ENCODE measurements around the gene OSCP1. TPM values are rescaled to one million over a fixed set of nuclear protein-coding genes. Genes with fewer than 3 reads are reported as not detected.

OSCP1 gene
- total and polyA plus RNA-seq, 2 experiments from 2014 or later, result 6.9 to 10.2 TPM

DNA sequence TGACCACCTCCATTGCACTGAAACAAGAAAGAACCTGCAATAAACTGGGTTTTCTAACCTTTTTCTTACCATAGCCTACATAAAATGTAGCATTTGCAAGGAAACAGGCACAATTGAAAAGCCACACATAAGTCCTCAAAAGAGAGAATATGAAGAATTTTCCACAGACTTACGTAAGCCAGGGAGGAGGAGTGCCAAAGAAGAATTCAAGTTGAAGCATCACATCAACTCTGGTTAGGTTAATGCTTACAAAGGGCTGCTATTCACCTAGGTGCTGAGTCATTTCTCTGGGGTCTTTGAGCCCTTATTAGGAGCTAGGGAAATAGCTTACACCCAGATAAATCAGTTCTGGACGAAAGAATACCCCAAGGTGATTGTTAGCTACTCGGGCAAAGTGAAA is 9.6 kb downstream of the OSCP1 start:
- TF ChIP-seq EZH2 (IDR thresholded peaks at IDR 0.05; ENCODE audit: insufficient read depth, poor library complexity, severe bottlenecking), result no peak
- TF ChIP-seq EZH2phosphoT487 (IDR thresholded peaks at IDR 0.05; ENCODE audit: insufficient read depth, low read depth), result no peak
- Histone ChIP-seq H3K9me2 (ENCODE audit: insufficient read depth) (no peaks in the 10 kb centered on the region), H3F3A (ENCODE audit: insufficient read depth) (peaks cover 4% of the 10 kb centered on the region; the same call in 1 of the 2 replicates), H3K36me3 (ENCODE audit: low read depth) (no peaks in the 10 kb centered on the region), H3K4me2 (ENCODE audit: unreplicated experiment) (no peak overlapping the region), H2AFZ (no peak overlapping the region), H3K79me2 (ENCODE audit: insufficient read depth) (no peaks in the 10 kb centered on the region), H3K4me1 (ENCODE audit: insufficient read depth) (no peaks in the 10 kb centered on the region), H3K27ac (no peak overlapping the region), H3K27me3 (replicated peaks; ENCODE audit: insufficient read depth) (no peaks in the 10 kb centered on the region), H4K20me1 (ENCODE audit: insufficient read depth) (no peaks in the 10 kb centered on the region), H3K4me3 (no peak overlapping the region), H3K9ac (no peak overlapping the region), H3K9me3 (ENCODE audit: low read depth) (no peaks in the 10 kb centered on the region)
- no peak for DNase-seq
- 97 to 100% methylated on average over 3 of the region's 3 CpGs for WGBS, 2 experiments (ENCODE audit: low coverage in 1 of 2, low lambda C conversion rate in 2 of 2, missing lambda C conversion rate in 2 of 2)
- in situ Hi-C loops (cut with MboI), result no loop called here

DNA sequence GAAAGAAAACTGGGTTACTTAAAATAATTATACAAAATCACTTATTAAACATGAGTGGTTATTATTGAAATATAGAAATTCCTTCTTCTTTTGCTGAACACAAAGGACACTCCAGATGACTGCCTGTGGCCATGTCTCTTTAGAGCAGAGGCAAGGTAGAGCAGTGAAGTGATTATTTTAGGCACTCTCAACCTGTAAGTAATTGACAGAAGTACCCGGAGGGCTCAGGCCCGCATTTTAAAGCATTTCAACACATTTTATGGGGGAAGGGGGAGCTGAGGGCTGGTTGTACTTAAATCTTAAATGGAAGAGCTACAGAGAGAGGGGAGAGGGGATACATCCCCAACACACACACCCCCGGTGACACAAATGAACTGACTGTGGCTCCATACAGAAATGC is 10.2 kb downstream of the OSCP1 start:
- Histone ChIP-seq H3K36me3 (ENCODE audit: low read depth) (no peaks in the 10 kb centered on the region), H2AFZ (no peak overlapping the region), H3F3A (ENCODE audit: insufficient read depth) (peaks cover 4% of the 10 kb centered on the region; the same call in 1 of the 2 replicates), H3K4me1 (ENCODE audit: insufficient read depth) (no peaks in the 10 kb centered on the region), H3K27me3 (replicated peaks; ENCODE audit: insufficient read depth) (no peaks in the 10 kb centered on the region), H3K27ac (no peak overlapping the region), H3K9me2 (ENCODE audit: insufficient read depth) (no peaks in the 10 kb centered on the region), H3K79me2 (ENCODE audit: insufficient read depth) (no peaks in the 10 kb centered on the region), H3K9ac (no peak overlapping the region), H3K4me3 (no peak overlapping the region), H4K20me1 (ENCODE audit: insufficient read depth) (no peaks in the 10 kb centered on the region), H3K9me3 (ENCODE audit: low read depth) (no peaks in the 10 kb centered on the region), H3K4me2 (ENCODE audit: unreplicated experiment) (no peak overlapping the region)
- TF ChIP-seq EZH2phosphoT487 (IDR thresholded peaks at IDR 0.05; ENCODE audit: insufficient read depth, low read depth), result no peak
- TF ChIP-seq EZH2 (IDR thresholded peaks at IDR 0.05; ENCODE audit: insufficient read depth, poor library complexity, severe bottlenecking), result no peak
- 35 to 36% methylated on average over 3 of the region's 3 CpGs for WGBS, 2 experiments (ENCODE audit: low coverage in 1 of 2, low lambda C conversion rate in 2 of 2, missing lambda C conversion rate in 2 of 2)
- in situ Hi-C loops (cut with MboI), result no loop called here
- no peak for DNase-seq

DNA sequence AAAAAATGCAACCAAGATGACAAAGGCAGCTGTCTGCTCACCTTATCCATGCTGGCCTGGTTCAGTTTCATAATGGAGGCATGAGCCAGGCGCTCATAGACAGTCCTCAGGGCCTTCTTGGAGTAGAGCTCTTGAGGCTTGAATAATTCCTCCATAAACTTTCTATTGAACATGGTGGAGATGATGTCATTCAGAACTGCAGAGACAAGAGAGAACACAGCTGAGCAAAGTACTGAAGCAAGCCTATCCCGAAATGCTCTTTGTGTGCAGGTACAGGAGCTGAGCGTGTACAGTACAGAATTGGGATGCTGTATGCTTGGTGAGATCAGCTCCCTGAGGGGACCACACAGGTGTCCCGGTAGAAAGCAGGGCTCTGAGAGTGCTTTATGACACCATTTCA is 11.5 kb downstream of the OSCP1 start:
- H3K9me3 ChIP-seq (ENCODE audit: low read depth), result no peaks in the 10 kb centered on the region
- no peaks in the 10 kb centered on the region for H3K79me2 ChIP-seq (ENCODE audit: insufficient read depth)
- H3K27me3 ChIP-seq (replicated peaks; ENCODE audit: insufficient read depth), result no peaks in the 10 kb centered on the region
- H3K4me2 ChIP-seq (ENCODE audit: unreplicated experiment), result no peak overlapping the region
- no peak overlapping the region for H3K9ac ChIP-seq
- no peaks in the 10 kb centered on the region for H4K20me1 ChIP-seq (ENCODE audit: insufficient read depth)
- H3K36me3 ChIP-seq (ENCODE audit: low read depth), result no peaks in the 10 kb centered on the region
- H3K4me3 ChIP-seq, result no peak overlapping the region
- in situ Hi-C loops (cut with MboI), result no loop called here
- H3K4me1 ChIP-seq (ENCODE audit: insufficient read depth), result no peaks in the 10 kb centered on the region
- H3F3A ChIP-seq (ENCODE audit: insufficient read depth), result peaks cover 4% of the 10 kb centered on the region; the same call in 1 of the 2 replicates
- H3K27ac ChIP-seq, result no peak overlapping the region
- H2AFZ ChIP-seq, result no peak overlapping the region
- 97 to 99% methylated on average over 4 of the region's 4 CpGs for WGBS, 2 experiments (ENCODE audit: low coverage in 1 of 2, low lambda C conversion rate in 2 of 2, missing lambda C conversion rate in 2 of 2)
- TF ChIP-seq EZH2phosphoT487 (IDR thresholded peaks at IDR 0.05; ENCODE audit: insufficient read depth, low read depth) (no peak), EZH2 (IDR thresholded peaks at IDR 0.05; ENCODE audit: insufficient read depth, poor library complexity, severe bottlenecking) (no peak)
- DNase-seq, result no peak
- no peaks in the 10 kb centered on the region for H3K9me2 ChIP-seq (ENCODE audit: insufficient read depth)

DNA sequence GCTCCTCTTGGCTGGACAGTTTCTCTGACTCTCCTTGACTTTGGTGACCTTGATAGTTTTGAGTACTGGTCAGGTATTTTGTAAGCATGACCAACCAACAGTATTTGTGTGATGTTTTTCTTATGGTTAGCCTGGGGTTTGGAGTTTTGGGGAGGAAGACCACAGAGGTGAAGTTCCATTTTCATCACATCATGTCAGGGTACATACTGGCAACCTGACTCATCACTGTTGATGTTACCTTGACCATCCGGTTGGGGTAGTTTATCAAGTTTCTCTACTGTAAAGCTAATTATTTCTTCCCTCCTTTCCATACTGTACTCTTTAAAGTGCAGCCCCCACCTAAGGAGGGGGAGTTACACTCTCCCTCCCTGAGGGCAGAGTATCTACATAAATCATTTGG is 13.4 kb downstream of the OSCP1 start:
- Histone ChIP-seq H2AFZ (no peak overlapping the region), H3K27me3 (replicated peaks; ENCODE audit: insufficient read depth) (no peaks in the 10 kb centered on the region), H3K9me2 (ENCODE audit: insufficient read depth) (no peaks in the 10 kb centered on the region), H3K9ac (no peak overlapping the region), H3K4me2 (ENCODE audit: unreplicated experiment) (no peak overlapping the region), H3K9me3 (ENCODE audit: low read depth) (no peaks in the 10 kb centered on the region), H3K27ac (no peak overlapping the region), H4K20me1 (ENCODE audit: insufficient read depth) (no peaks in the 10 kb centered on the region), H3K4me1 (ENCODE audit: insufficient read depth) (no peaks in the 10 kb centered on the region), H3F3A (ENCODE audit: insufficient read depth) (no peaks in the 10 kb centered on the region), H3K4me3 (no peak overlapping the region), H3K36me3 (ENCODE audit: low read depth) (no peaks in the 10 kb centered on the region), H3K79me2 (ENCODE audit: insufficient read depth) (no peaks in the 10 kb centered on the region)
- TF ChIP-seq EZH2 (IDR thresholded peaks at IDR 0.05; ENCODE audit: insufficient read depth, poor library complexity, severe bottlenecking) (no peak), EZH2phosphoT487 (IDR thresholded peaks at IDR 0.05; ENCODE audit: insufficient read depth, low read depth) (no peak)
- 58 to 67% methylated on average over 1 of the region's 1 CpG for WGBS, 2 experiments (ENCODE audit: low coverage in 1 of 2, low lambda C conversion rate in 2 of 2, missing lambda C conversion rate in 2 of 2)
- no peak for DNase-seq
- in situ Hi-C loops (cut with MboI), result no loop called here

DNA sequence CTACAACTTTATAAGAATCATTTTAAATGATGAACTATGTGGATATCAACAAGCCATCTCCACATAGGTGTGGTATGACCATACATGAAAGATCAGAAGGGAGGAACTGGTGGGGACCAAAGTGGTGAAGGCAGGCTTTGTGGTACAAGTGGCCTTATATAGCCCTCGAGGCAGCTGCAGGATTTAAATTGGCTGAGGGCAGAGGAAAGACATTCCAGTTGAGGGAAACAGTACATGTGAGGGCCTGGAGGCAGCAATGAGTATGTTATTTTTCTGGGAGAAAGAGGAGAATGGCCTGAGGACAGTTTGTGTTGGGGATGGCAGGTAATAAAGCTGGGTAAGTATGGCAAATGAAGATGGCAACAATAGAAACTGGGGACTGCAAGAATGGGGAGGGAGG is 17.1 kb downstream of the OSCP1 start:
- Histone ChIP-seq H3K4me1 (ENCODE audit: insufficient read depth) (no peaks in the 10 kb centered on the region), H3K27me3 (replicated peaks; ENCODE audit: insufficient read depth) (no peaks in the 10 kb centered on the region), H3K36me3 (ENCODE audit: low read depth) (no peaks in the 10 kb centered on the region; the same call in 1 of the 2 replicates), H2AFZ (no peak overlapping the region), H3K9me2 (ENCODE audit: insufficient read depth) (no peaks in the 10 kb centered on the region), H3K9ac (no peak overlapping the region), H3K4me2 (ENCODE audit: unreplicated experiment) (no peak overlapping the region), H4K20me1 (ENCODE audit: insufficient read depth) (no peaks in the 10 kb centered on the region), H3K27ac (no peak overlapping the region), H3K79me2 (ENCODE audit: insufficient read depth) (no peaks in the 10 kb centered on the region), H3K4me3 (no peak overlapping the region), H3K9me3 (ENCODE audit: low read depth) (no peaks in the 10 kb centered on the region), H3F3A (ENCODE audit: insufficient read depth) (no peaks in the 10 kb centered on the region)
- 89 to 93% methylated on average over 1 of the region's 1 CpG for WGBS, 2 experiments (ENCODE audit: low coverage in 1 of 2, low lambda C conversion rate in 2 of 2, missing lambda C conversion rate in 2 of 2)
- no peak for TF ChIP-seq EZH2phosphoT487 (IDR thresholded peaks at IDR 0.05; ENCODE audit: insufficient read depth, low read depth)
- TF ChIP-seq EZH2 (IDR thresholded peaks at IDR 0.05; ENCODE audit: insufficient read depth, poor library complexity, severe bottlenecking), result no peak
- DNase-seq, result no peak
- in situ Hi-C loops (cut with MboI), result no loop called here
